ENCODE measurements around the gene HADHA.

- TF ChIP-seq ZNF274 (IDR thresholded peaks at IDR 0.05; ENCODE audit: low read depth, low read length) (no peak), SUZ12 (IDR thresholded peaks at IDR 0.05; ENCODE audit: extremely low read depth, insufficient read depth, insufficient read length) (no peak), YY1 (IDR thresholded peaks at IDR 0.05; ENCODE audit: insufficient read depth, insufficient read length) (no peak)
Observed at GRCh38 chr2:26217720-26218119, 26.7 kb downstream of the HADHA start.
